T-helper 1 cell treated with Interleukin-12 subunit alpha and Interleukin-12 subunit beta and Interleukin-4 antibody, amounts not matched to agents 30 μg/mL and 1 μg/mL, for 36 hours (primary cell): ENCODE results near the gene SAFB.
A peak's percentile ranks its signal among the peaks of the same experiment; 100 is the strongest.

Source experiments
- H3K27ac Mint-ChIP-seq: one replicate; pipeline ENCODE4 v1.8.0; 2021; ENCODE audit warnings: mild to moderate bottlenecking, mixed read lengths
- H3K27me3 Mint-ChIP-seq: one replicate; pipeline ENCODE4 v1.8.0; 2021; ENCODE audit warnings: low read depth, mixed read lengths
- H3K36me3 Mint-ChIP-seq: one replicate; pipeline ENCODE4 v1.8.0; 2021; ENCODE audit warnings: low read depth, mixed read lengths
- H3K4me1 Mint-ChIP-seq: one replicate; pipeline ENCODE4 v1.8.0; 2021; ENCODE audit warnings: low read depth, mixed read lengths
- H3K4me3 Mint-ChIP-seq: one replicate; pipeline ENCODE4 v1.8.0; 2021; ENCODE audit warnings: mild to moderate bottlenecking, moderate library complexity, mixed read lengths
- H3K9me3 Mint-ChIP-seq: one replicate; pipeline ENCODE4 v1.8.0; 2021; ENCODE audit warnings: mixed read lengths

SAFB gene

GRCh38 chr19:5711025-5711424 is 88.1 kb downstream of the SAFB start:
- H3K9me3 Mint-ChIP-seq = no peaks in the 10 kb centered on the region
- H3K27me3 Mint-ChIP-seq = no peaks in the 10 kb centered on the region
- no peak overlapping the region for H3K27ac Mint-ChIP-seq
- H3K4me3 Mint-ChIP-seq = no peak overlapping the region
- peaks cover 21% of the 10 kb centered on the region for H3K36me3 Mint-ChIP-seq
- H3K4me1 Mint-ChIP-seq = peaks cover 3% of the 10 kb centered on the region

GRCh38 chr19:5711713-5712161 is 88.9 kb downstream of the SAFB start:
- H3K4me3 Mint-ChIP-seq = no peak overlapping the region
- H3K4me1 Mint-ChIP-seq = peaks cover 3% of the 10 kb centered on the region
- H3K27me3 Mint-ChIP-seq = no peaks in the 10 kb centered on the region
- H3K9me3 Mint-ChIP-seq = no peaks in the 10 kb centered on the region
- H3K27ac Mint-ChIP-seq = no peak overlapping the region
- peaks cover 20% of the 10 kb centered on the region for H3K36me3 Mint-ChIP-seq

- peaks cover 23% of the 10 kb centered on the region for H3K36me3 Mint-ChIP-seq
- H3K4me1 Mint-ChIP-seq = peaks cover 14% of the 10 kb centered on the region
- no peaks in the 10 kb centered on the region for H3K9me3 Mint-ChIP-seq
- H3K4me3 Mint-ChIP-seq = no peak overlapping the region
- no peaks in the 10 kb centered on the region for H3K27me3 Mint-ChIP-seq
- no peak overlapping the region for H3K27ac Mint-ChIP-seq
Observed at GRCh38 chr19:5713228-5713627, 90.3 kb downstream of the SAFB start.

GRCh38 chr19:5714816-5715215 is 91.9 kb downstream of the SAFB start:
- H3K27me3 Mint-ChIP-seq = no peaks in the 10 kb centered on the region
- H3K4me1 Mint-ChIP-seq = peaks cover 23% of the 10 kb centered on the region
- no peak overlapping the region for H3K4me3 Mint-ChIP-seq
- H3K27ac Mint-ChIP-seq = no peak overlapping the region
- H3K9me3 Mint-ChIP-seq = no peaks in the 10 kb centered on the region
- H3K36me3 Mint-ChIP-seq = peaks cover 25% of the 10 kb centered on the region

- H3K4me1 Mint-ChIP-seq = peaks cover 25% of the 10 kb centered on the region
- H3K4me3 Mint-ChIP-seq = peak overlapping the region; percentile 88
- no peaks in the 10 kb centered on the region for H3K27me3 Mint-ChIP-seq
- H3K27ac Mint-ChIP-seq = peak overlapping the region; percentile 92
- H3K9me3 Mint-ChIP-seq = no peaks in the 10 kb centered on the region
- H3K36me3 Mint-ChIP-seq = peaks cover 22% of the 10 kb centered on the region
Observed at GRCh38 chr19:5717215-5717935, 94.5 kb downstream of the SAFB start.
